Urothelium cell line (cell line): ENCODE results near the gene MRPS23.

Experiments
- DNase-seq: peaks from one replicate; pipeline ENCODE4 v3.0.0; 2011; ENCODE audit warnings: low spot score, mixed read lengths
- FAIRE-seq: peaks from 2 replicates; lab custom pipeline; 2011; peaks lifted over from hg19 to GRCh38; lab: Jason Lieb, UNC

The MRPS23 gene

GRCh38 chr17:57880086-57880456 lies 30.2 kb upstream of the MRPS23 start:
- DNase-seq (no peak), FAIRE-seq (peak; percentile 98)

DNA sequence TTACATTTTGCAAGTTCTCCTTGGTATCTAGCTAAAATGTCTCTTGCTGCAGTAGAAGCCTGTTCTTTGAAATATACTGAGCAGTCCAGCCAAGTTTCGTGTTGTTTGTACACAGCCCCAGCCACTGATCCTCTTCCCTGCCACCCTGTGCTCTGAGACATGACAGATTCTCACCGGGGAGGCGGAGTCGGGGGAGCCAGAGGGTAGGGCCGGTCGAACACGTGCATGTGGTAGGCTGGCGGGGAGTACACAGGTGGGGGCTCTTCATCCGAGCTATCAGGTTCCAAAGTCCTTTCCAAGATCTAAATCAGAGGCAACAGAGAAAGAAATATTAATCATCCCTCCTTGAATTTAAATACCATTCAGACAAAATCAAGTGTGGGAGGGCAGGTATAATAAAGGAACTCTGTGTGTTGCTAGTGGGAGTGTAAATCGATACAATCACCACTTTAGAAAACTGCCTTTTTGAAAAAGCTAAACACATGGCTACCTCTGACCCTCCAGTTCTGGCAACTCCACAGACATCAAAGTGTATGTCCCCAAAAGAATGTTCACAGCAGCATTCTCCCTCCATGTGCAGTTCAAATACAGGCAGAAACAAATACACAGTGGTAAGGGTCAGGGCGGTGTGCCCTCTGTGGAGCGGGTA lies 29.7 kb upstream of the MRPS23 start:
- FAIRE-seq: no peak
- DNase-seq: peak; percentile 74

GRCh38 chr17:57877803-57878377 lies 28.0 kb upstream of the MRPS23 start:
- DNase-seq: no peak
- no peak for FAIRE-seq

- FAIRE-seq: no peak
Measured at GRCh38 chr17:57876866-57877237, 27.0 kb upstream of the MRPS23 start.

DNA sequence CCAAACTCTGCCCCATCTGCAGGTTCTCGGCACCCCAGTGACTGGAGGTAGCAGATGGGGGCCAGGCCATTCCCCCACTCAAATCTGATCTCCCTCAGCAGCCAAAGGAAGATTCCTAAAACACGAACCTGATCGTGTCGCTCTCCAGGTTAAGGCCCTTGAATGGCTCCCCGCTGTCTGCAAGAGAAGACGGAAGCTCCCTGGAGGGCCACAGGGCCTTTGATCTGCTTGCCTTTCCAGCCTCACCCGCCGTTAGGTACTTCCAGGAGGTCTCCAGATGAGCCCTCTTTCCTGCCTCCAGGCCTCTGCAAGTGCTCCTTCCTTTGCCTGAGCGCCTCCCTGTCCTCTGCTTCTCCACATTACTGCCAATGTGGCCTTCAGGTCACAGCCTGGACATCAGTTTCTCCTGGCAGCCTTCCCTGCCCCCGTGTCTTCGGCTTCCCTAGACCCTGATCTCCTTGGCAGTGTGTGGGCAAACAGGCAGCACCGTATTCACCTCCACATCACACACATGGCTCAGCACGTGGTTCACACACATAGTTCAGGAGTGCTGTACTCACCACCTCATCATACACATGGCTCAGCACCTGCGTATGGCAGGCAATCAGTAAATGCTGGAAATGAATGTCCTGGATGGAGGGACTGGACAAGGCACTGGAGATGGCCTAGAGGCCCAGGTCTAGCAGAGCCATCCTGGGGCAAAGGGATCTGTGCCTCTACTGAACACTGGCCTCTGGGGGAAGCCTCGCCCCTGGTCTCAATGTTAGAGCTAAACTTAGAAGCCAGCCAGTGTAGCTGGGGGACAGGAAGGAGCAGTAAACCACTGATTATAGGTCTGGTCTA lies 26.4 kb upstream of the MRPS23 start:
- DNase-seq: no peak
- peak; percentile 96 for FAIRE-seq

More at GRCh38 chr17:57876866-57877237, 27.0 kb upstream of the MRPS23 start:
- DNase-seq: no peak

- FAIRE-seq: peak; percentile 85
- peak; percentile 99 for DNase-seq
Measured at GRCh38 chr17:57875290-57876022, 25.6 kb upstream of the MRPS23 start.

- DNase-seq (peak; percentile 98), FAIRE-seq (peak; percentile 97)
Measured at GRCh38 chr17:57874434-57875289, 24.8 kb upstream of the MRPS23 start.

- FAIRE-seq: peak; percentile 67
- DNase-seq: no peak
Measured at GRCh38 chr17:57874058-57874419, 24.2 kb upstream of the MRPS23 start.

GRCh38 chr17:57873261-57874057 lies 23.6 kb upstream of the MRPS23 start:
- peak; percentile 89 for FAIRE-seq
- no peak for DNase-seq

- DNase-seq: no peak
- FAIRE-seq: no peak
Measured at GRCh38 chr17:57872536-57872935, 22.7 kb upstream of the MRPS23 start.

- DNase-seq (no peak), FAIRE-seq (no peak)
Measured at GRCh38 chr17:57871863-57872262, 22.0 kb upstream of the MRPS23 start.

GRCh38 chr17:57871155-57871554 lies 21.3 kb upstream of the MRPS23 start:
- FAIRE-seq: no peak
- no peak for DNase-seq

DNA sequence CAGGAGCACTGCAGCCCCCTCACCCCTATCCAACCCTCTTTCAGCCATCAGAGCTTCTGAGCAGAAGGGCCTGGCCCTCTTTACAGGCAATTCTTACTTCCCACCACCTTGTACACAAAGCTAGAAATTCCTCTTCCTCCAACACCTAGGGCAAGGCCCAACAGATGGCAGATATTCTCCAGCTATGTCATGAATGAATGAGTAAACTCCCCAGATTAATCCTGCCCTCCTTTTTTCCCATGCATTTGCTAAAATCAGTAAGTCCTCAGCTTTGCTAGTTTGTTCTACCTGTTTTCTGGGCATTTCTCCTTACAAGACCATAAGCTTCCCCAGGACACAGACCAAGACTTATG lies 20.4 kb upstream of the MRPS23 start:
- DNase-seq: no peak
- no peak for FAIRE-seq

- DNase-seq (peak; percentile 82), FAIRE-seq (peak; percentile 98)
Measured at GRCh38 chr17:57869617-57870282, 19.9 kb upstream of the MRPS23 start.

GRCh38 chr17:57868910-57869616 lies 19.2 kb upstream of the MRPS23 start:
- FAIRE-seq (peak; percentile 68), DNase-seq (no peak)

DNA sequence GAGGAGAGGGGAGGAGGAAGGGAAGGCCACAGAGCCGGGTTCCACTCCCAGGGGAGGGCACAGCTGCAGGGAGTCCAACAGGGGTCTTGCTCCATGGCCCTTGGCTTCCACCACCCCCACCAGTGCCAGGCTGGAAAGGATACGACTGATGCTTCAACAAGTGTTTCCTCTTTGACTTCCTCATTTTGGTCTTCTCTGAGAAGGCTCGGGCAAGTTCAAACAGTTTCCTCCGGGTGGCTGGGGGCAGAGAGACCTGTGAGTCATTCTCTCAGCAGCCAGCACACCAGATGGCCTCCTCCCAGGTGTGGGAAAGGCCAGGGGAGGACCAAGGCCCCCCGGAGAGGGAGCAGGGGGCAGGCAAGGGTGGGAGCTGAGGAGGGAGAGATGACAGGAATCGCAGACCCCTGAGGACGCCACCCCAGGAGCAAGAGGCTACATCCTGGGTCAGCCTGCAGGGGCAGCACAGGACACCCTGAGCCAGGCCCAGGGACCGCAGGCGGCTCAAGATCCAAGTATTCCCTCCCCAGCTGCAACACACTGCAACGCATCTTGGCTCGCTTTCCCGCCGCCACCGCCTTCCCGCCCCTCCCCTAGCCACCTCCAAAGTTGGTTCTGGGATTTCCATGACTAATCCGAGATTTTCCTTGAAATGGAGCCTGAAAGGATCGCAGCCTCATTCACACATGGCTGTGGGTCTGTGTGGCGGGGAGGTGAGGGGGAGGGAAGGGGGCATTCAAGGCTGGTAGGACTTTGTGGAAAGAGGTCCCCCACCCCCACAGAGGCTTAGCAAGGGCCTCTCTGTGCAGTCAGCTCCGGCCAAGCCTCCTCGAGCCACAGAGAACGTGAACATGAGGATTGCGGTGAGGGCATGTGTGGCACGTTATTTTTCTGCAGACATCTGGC lies 18.4 kb upstream of the MRPS23 start:
- peak; percentile 98 for DNase-seq

DNA sequence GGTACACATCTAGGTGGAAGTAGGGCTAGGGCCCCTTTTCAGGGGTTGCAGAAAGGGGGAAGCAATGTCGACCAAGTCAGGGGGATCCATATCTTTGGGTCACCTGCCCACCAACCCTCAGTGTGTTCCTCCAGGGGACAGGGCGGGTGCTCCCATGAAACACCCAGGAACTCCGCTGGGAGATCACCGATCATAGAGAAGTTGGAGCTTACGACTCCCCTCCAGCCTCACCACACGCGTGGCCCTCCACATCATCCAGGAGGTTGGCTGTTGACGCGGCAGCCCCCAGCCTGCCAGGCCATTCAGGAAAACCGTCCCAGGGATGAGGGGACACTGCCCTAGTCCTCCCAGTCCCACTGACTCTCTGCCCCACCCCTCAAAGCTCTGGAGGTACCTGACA lies 17.3 kb upstream of the MRPS23 start:
- no peak for DNase-seq
- no peak for FAIRE-seq

More for the DNA sequence above, 18.4 kb upstream of the MRPS23 start:
- peak; percentile 99 for FAIRE-seq
